Chondrocyte (in vitro differentiated cells): ENCODE measurements around the gene GLS. TPM values are rescaled to one million over a fixed set of nuclear protein-coding genes. Genes with fewer than 3 reads are reported as not detected.

Source experiments
- DNase-seq: peaks from one replicate; pipeline ENCODE4 v3.0.0; 2021; ENCODE audit warnings: mixed read lengths, low spot score
- H3K27ac Mint-ChIP-seq: one replicate; pipeline ENCODE4 v1.8.0; 2021; ENCODE audit warnings: mild to moderate bottlenecking, moderate library complexity, mixed read lengths; ENCODE audit not compliant: unreplicated experiment
- H3K27me3 Mint-ChIP-seq: 2 replicates; pipeline ENCODE4 v1.8.0; 2021; ENCODE audit warnings: low read depth, mixed read lengths
- H3K36me3 Mint-ChIP-seq: 2 replicates; pipeline ENCODE4 v1.8.0; 2021; ENCODE audit warnings: low read depth, mixed read lengths
- H3K4me1 Mint-ChIP-seq: 2 replicates; pipeline ENCODE4 v1.8.0; 2021; ENCODE audit warnings: low read depth, mild to moderate bottlenecking, mixed read lengths
- H3K4me3 Mint-ChIP-seq: one replicate; pipeline ENCODE4 v1.8.0; 2021; ENCODE audit warnings: mild to moderate bottlenecking, moderate library complexity, mixed read lengths; ENCODE audit not compliant: unreplicated experiment
- H3K9me3 Mint-ChIP-seq: 2 replicates; pipeline ENCODE4 v1.8.0; 2021; ENCODE audit warnings: low read depth, mixed read lengths
- total RNA-seq: library from RNA; stranded (reverse); gene quantifications from 3 replicates; pipeline ENCODE4 v1.2.1, GENCODE V29; 2021
- TF ChIP-seq, protein P1 (sequence below): fragments of 200-600 bp; sonication (generic); IDR thresholded peaks from 2 replicates; pipeline ENCODE4 v1.5.0; 2021; ENCODE audit warnings: antibody characterized with exemption, mild to moderate bottlenecking, moderate library complexity

Gene GLS
- total RNA-seq, 1 donor from 2014 or later, result 234 TPM

DNA sequence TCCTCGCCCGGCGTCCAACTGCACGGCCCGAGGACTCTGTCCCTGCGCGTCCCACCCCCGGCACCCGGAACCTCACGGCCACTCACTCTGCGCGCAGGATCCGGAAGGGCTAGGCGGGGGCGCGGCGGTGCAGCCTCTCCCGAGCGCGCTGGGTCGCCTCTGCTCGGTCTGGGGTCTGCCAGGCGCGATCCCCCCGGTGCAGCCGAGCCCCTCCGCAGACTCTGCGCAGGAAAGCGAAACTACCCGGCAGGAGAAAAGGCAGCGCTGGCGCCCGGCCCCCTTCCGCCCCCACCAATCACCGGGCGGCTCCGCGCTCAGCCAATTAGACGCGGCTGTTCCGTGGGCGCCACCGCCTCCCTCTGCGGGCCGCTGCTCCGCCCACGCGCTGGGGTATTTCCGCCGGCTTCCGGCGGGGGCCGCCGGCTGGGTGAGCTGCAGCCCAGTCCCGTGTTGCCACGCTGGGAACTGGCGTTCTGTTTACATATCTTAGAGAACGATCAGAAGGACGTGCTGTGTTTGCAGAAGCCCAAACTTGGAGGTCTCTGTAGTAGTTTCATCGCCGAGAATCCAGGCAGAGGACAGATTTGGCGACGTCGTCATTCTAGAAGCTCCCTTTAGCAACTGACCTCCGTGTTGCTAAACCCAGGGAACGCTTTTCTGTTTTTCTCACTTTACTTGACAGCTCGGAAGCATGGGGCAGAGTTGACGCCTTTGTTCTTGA lies 133.5 kb downstream of the GLS start, which contains the start of gene STAT1:
TSS of gene STAT1 (minus strand) at position 240 of the 721 bp plus-strand sequence. CDS start 4,168 bp downstream, outside the sequence.
- peak; percentile 97 for DNase-seq

DNA sequence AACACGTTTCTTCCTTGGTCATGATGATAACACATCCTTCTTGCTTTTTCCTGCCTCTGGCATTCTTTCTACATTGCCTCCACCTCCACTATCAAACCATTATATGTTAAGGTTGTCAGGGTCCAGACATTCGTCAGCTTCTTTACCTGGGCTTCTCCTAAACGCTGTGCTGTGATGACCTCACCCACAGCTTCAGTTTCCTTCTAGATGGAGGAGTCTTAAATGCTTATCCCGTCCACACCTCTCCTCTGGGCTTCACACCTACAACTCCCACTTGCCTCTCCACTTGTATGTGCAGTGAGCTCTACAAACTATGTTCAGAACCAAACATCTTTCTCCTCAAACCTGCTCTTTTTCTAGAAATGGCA lies 134.0 kb downstream of the GLS start:
- no peaks in the 10 kb centered on the region for H3K36me3 Mint-ChIP-seq
- TF ChIP-seq, protein P1, sequence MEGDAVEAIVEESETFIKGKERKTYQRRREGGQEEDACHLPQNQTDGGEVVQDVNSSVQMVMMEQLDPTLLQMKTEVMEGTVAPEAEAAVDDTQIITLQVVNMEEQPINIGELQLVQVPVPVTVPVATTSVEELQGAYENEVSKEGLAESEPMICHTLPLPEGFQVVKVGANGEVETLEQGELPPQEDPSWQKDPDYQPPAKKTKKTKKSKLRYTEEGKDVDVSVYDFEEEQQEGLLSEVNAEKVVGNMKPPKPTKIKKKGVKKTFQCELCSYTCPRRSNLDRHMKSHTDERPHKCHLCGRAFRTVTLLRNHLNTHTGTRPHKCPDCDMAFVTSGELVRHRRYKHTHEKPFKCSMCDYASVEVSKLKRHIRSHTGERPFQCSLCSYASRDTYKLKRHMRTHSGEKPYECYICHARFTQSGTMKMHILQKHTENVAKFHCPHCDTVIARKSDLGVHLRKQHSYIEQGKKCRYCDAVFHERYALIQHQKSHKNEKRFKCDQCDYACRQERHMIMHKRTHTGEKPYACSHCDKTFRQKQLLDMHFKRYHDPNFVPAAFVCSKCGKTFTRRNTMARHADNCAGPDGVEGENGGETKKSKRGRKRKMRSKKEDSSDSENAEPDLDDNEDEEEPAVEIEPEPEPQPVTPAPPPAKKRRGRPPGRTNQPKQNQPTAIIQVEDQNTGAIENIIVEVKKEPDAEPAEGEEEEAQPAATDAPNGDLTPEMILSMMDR, result no peak
- no peaks in the 10 kb centered on the region for H3K9me3 Mint-ChIP-seq
- H3K27ac Mint-ChIP-seq, result no peak overlapping the region
- H3K4me3 Mint-ChIP-seq, result no peak overlapping the region
- no peak for DNase-seq
- H3K4me1 Mint-ChIP-seq, result peaks cover 16% of the 10 kb centered on the region
- H3K27me3 Mint-ChIP-seq, result no peaks in the 10 kb centered on the region

More for the DNA sequence above, 133.5 kb downstream of the GLS start, which contains the start of gene STAT1:
- no peaks in the 10 kb centered on the region for H3K36me3 Mint-ChIP-seq
- no peaks in the 10 kb centered on the region for H3K9me3 Mint-ChIP-seq
- peaks cover 17% of the 10 kb centered on the region for H3K4me1 Mint-ChIP-seq
- no peak within 1 kb of the TSS for H3K4me3 Mint-ChIP-seq
- TF ChIP-seq, protein P1, result peak; percentile 18
- no peak within 1 kb of the TSS for H3K27ac Mint-ChIP-seq
- H3K27me3 Mint-ChIP-seq, result no peaks in the 10 kb centered on the region

Other genes with a start within 250 kb of the GLS start
- 44.2 to 69.3 TPM (median 49.8 TPM) in 3 replicates for gene NAB1, start 231.7 kb upstream of the GLS start, total RNA-seq
- gene STAT1, start 133.3 kb downstream of the GLS start, total RNA-seq, result 71.5 to 143 TPM (median 140 TPM) in 3 replicates